Neural cell (in vitro differentiated cells): Measurements from ENCODE around the gene VPS50. TPM values are rescaled to one million over a fixed set of nuclear protein-coding genes. Genes with fewer than 3 reads are reported as not detected.

Experiments
- H2AFZ ChIP-seq: fragments of 200-600, 300-800 bp; sonication (generic), shearing (Covaris generic); 2 replicates; pipeline ENCODE4 v1.6.0; 2014; ENCODE audit warnings: low read depth, mild to moderate bottlenecking, antibody characterized with exemption, low read length, moderate library complexity
- H3F3A ChIP-seq: fragments of 200-600 bp; shearing (Covaris generic); 2 replicates; pipeline ENCODE4 v1.6.1; 2016; ENCODE audit warnings: mild to moderate bottlenecking, moderate library complexity, mixed read lengths, antibody characterized with exemption, low read length; ENCODE audit not compliant: insufficient read depth, poor library complexity, severe bottlenecking
- H3K27ac ChIP-seq: fragments of 200-600, 300-800 bp; sonication (generic), shearing (Covaris generic); 2 replicates; pipeline ENCODE4 v1.5.1; 2014; ENCODE audit warnings: mild to moderate bottlenecking, low read length, moderate library complexity
- H3K27me3 ChIP-seq: fragments of 300-800, 200-600 bp; sonication (generic), shearing (Covaris generic); 2 replicates; pipeline ENCODE4 v1.6.0; 2014; ENCODE audit warnings: mild to moderate bottlenecking, low read depth, low read length, moderate library complexity; ENCODE audit not compliant: insufficient read depth
- H3K36me3 ChIP-seq: fragments of 300-800, 200-600 bp; sonication (generic), shearing (Covaris generic); 2 replicates; pipeline ENCODE4 v1.5.1; 2014; ENCODE audit warnings: mild to moderate bottlenecking, antibody characterized with exemption, low read length, moderate library complexity; ENCODE audit not compliant: insufficient read depth
- H3K4me2 ChIP-seq: fragments of 300-800, 200-600 bp; sonication (generic), shearing (Covaris generic); 2 replicates; pipeline ENCODE4 v1.6.0; 2014; ENCODE audit warnings: mild to moderate bottlenecking, low read length
- H3K4me3 ChIP-seq: fragments of 300-800, 200-600 bp; sonication (generic), shearing (Covaris generic); 2 replicates; pipeline ENCODE4 v1.5.1; 2014; ENCODE audit warnings: mild to moderate bottlenecking, low read length, moderate library complexity
- H3K79me2 ChIP-seq: fragments of 200-600 bp; shearing (Covaris generic); replicated peaks from 2 replicates; pipeline ENCODE4 v1.6.0; 2014; ENCODE audit warnings: mild to moderate bottlenecking, low read length, moderate library complexity; ENCODE audit not compliant: insufficient read depth
- H3K9ac ChIP-seq: fragments of 300-800, 200-600 bp; sonication (generic), shearing (Covaris generic); 2 replicates; pipeline ENCODE4 v1.6.1; 2016; ENCODE audit warnings: mild to moderate bottlenecking, low read length, mixed read lengths
- H3K9me2 ChIP-seq: fragments of 200-600 bp; shearing (Covaris generic); 2 replicates; pipeline ENCODE4 v1.6.1; 2016; ENCODE audit warnings: mild to moderate bottlenecking, low read length, mixed read lengths; ENCODE audit not compliant: insufficient read depth
- H3K9me3 ChIP-seq: fragments of 200-600, 300-800 bp; sonication (generic), shearing (Covaris generic); 2 replicates; pipeline ENCODE4 v1.6.1; 2016; ENCODE audit warnings: mild to moderate bottlenecking, mixed run types, low read length, moderate library complexity, mixed read lengths
- H4K20me1 ChIP-seq: fragments of 200-600 bp; shearing (Covaris generic); 2 replicates; pipeline ENCODE4 v1.6.1; 2016; ENCODE audit warnings: mild to moderate bottlenecking, mixed run types; ENCODE audit not compliant: insufficient read depth
- EP300 ChIP-seq: fragments of 450-650 bp; conservative IDR thresholded peaks from 2 replicates; pipeline ENCODE4 v1.6.1; 2014; ENCODE audit warnings: antibody characterized with exemption, mild to moderate bottlenecking, moderate library complexity; ENCODE audit not compliant: poor library complexity, severe bottlenecking
- EZH2 ChIP-seq: fragments of 200-600, 300-800 bp; shearing (Covaris generic), sonication (generic); IDR thresholded peaks from 2 replicates; pipeline ENCODE4 v1.6.1; 2014; ENCODE audit warnings: antibody characterized with exemption, low read length, borderline replicate concordance, mild to moderate bottlenecking; ENCODE audit not compliant: insufficient read depth, poor library complexity, severe bottlenecking
- MXI1 ChIP-seq: fragments of 450-650 bp; conservative IDR thresholded peaks from 2 replicates; pipeline ENCODE4 v1.6.1; 2014; ENCODE audit warnings: antibody characterized with exemption, mild to moderate bottlenecking; ENCODE audit not compliant: poor library complexity, severe bottlenecking
- POLR2AphosphoS5 ChIP-seq: IDR thresholded peaks from 2 replicates; pipeline ENCODE4 v1.6.1; 2012
- RAD21 ChIP-seq: fragments of 450-650 bp; conservative IDR thresholded peaks from 2 replicates; pipeline ENCODE4 v1.6.1; 2014; ENCODE audit warnings: antibody characterized with exemption, mild to moderate bottlenecking, moderate library complexity
- SMC3 ChIP-seq: fragments of 450-650 bp; conservative IDR thresholded peaks from 2 replicates; pipeline ENCODE4 v1.6.1; 2014; ENCODE audit warnings: antibody characterized with exemption, mild to moderate bottlenecking, moderate library complexity; ENCODE audit not compliant: poor library complexity
- TAF1 ChIP-seq: IDR thresholded peaks from 2 replicates; pipeline ENCODE4 v1.6.1; 2012; ENCODE audit warnings: low read depth
- polyA plus RNA-seq: library from polyadenylated mRNA; depleted of rRNA; stranded (reverse); fragments of >200 nt; gene quantifications from 2 replicates; pipeline ENCODE4 v1.2.3, GENCODE V29; 2014
- TF ChIP-seq, protein P1 (sequence below): IDR thresholded peaks from 2 replicates; pipeline ENCODE4 v1.6.1; 2012; ENCODE audit warnings: borderline replicate concordance
- TF ChIP-seq, protein P2 (sequence below): fragments of 450-650 bp; IDR thresholded peaks from 2 replicates; pipeline ENCODE4 v1.5.1; 2014; ENCODE audit warnings: antibody characterized with exemption, mild to moderate bottlenecking, moderate library complexity; ENCODE audit not compliant: poor library complexity, severe bottlenecking

The VPS50 gene
- polyA plus RNA-seq, 1 donor from 2014 or later = 58.2 TPM

DNA sequence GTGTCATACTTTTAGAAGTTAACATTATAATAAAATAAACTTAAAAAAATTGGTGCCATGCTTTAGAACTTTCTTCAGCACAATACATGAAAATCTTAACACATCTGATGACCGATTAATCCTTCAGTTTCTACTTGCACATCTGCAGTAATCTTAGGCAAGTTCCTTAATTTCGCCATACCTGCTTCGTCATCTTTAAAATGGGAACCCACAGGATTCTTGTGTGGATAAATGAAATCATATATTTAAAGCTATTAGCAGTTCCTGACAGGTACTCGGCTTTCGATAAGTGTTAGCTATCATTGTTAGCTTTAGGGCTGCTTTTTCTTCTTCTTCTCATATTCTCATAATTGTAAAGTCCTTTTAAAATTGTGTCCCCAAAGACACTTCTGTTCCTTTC, 907 bp upstream of the VPS50 start:
- Histone ChIP-seq H3K9me3 (no peaks in the 10 kb centered on the region), H4K20me1 (no peaks in the 10 kb centered on the region), H3K36me3 (no peaks in the 10 kb centered on the region), H3K4me3 (peak overlapping the region; percentile 80), H3K27ac (no peak overlapping the region), H3K4me2 (peak overlapping the region; percentile 71), H2AFZ (peak overlapping the region; percentile 83), H3K9me2 (no peaks in the 10 kb centered on the region), H3K79me2 (peaks cover 27% of the 10 kb centered on the region), H3K27me3 (peaks cover 9% of the 10 kb centered on the region), H3F3A (no peaks in the 10 kb centered on the region), H3K9ac (peak overlapping the region; percentile 76)
- TF ChIP-seq EZH2 (no peak), MXI1 (no peak), TAF1 (no peak), EP300 (no peak), RAD21 (no peak), SMC3 (no peak), POLR2AphosphoS5 (no peak)
- TF ChIP-seq, protein P1, sequence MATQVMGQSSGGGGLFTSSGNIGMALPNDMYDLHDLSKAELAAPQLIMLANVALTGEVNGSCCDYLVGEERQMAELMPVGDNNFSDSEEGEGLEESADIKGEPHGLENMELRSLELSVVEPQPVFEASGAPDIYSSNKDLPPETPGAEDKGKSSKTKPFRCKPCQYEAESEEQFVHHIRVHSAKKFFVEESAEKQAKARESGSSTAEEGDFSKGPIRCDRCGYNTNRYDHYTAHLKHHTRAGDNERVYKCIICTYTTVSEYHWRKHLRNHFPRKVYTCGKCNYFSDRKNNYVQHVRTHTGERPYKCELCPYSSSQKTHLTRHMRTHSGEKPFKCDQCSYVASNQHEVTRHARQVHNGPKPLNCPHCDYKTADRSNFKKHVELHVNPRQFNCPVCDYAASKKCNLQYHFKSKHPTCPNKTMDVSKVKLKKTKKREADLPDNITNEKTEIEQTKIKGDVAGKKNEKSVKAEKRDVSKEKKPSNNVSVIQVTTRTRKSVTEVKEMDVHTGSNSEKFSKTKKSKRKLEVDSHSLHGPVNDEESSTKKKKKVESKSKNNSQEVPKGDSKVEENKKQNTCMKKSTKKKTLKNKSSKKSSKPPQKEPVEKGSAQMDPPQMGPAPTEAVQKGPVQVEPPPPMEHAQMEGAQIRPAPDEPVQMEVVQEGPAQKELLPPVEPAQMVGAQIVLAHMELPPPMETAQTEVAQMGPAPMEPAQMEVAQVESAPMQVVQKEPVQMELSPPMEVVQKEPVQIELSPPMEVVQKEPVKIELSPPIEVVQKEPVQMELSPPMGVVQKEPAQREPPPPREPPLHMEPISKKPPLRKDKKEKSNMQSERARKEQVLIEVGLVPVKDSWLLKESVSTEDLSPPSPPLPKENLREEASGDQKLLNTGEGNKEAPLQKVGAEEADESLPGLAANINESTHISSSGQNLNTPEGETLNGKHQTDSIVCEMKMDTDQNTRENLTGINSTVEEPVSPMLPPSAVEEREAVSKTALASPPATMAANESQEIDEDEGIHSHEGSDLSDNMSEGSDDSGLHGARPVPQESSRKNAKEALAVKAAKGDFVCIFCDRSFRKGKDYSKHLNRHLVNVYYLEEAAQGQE = no peak
- TF ChIP-seq, protein P2, sequence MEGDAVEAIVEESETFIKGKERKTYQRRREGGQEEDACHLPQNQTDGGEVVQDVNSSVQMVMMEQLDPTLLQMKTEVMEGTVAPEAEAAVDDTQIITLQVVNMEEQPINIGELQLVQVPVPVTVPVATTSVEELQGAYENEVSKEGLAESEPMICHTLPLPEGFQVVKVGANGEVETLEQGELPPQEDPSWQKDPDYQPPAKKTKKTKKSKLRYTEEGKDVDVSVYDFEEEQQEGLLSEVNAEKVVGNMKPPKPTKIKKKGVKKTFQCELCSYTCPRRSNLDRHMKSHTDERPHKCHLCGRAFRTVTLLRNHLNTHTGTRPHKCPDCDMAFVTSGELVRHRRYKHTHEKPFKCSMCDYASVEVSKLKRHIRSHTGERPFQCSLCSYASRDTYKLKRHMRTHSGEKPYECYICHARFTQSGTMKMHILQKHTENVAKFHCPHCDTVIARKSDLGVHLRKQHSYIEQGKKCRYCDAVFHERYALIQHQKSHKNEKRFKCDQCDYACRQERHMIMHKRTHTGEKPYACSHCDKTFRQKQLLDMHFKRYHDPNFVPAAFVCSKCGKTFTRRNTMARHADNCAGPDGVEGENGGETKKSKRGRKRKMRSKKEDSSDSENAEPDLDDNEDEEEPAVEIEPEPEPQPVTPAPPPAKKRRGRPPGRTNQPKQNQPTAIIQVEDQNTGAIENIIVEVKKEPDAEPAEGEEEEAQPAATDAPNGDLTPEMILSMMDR = no peak

DNA sequence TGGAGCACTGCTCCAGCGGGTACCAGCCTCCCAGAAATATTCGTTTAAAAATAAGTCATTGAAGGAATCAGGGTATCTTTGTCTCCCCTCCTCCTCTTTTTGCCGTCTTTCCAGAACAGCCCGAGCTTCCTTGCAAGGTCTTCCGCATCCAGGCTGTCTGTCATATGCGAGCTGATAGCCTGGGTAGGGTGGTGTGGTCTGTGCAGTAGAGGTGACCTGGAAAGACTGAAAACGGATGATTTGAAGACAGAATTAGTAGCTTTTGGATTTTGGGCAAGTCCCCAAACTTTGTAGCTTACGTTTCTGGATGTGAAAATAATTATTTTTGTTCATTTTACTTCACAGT, 480 bp downstream of the VPS50 start:
- Histone ChIP-seq H3K79me2 (peaks cover 27% of the 10 kb centered on the region), H3F3A (no peaks in the 10 kb centered on the region), H3K9me2 (no peaks in the 10 kb centered on the region), H3K27me3 (peaks cover 9% of the 10 kb centered on the region), H3K27ac (peak overlapping the region; percentile 65), H4K20me1 (no peaks in the 10 kb centered on the region), H3K4me2 (peak overlapping the region; percentile 83), H3K36me3 (no peaks in the 10 kb centered on the region), H3K4me3 (peak overlapping the region; percentile 80), H3K9me3 (no peaks in the 10 kb centered on the region), H3K9ac (peak overlapping the region; percentile 76), H2AFZ (peak overlapping the region; percentile 89)
- no peak for TF ChIP-seq TAF1

DNA sequence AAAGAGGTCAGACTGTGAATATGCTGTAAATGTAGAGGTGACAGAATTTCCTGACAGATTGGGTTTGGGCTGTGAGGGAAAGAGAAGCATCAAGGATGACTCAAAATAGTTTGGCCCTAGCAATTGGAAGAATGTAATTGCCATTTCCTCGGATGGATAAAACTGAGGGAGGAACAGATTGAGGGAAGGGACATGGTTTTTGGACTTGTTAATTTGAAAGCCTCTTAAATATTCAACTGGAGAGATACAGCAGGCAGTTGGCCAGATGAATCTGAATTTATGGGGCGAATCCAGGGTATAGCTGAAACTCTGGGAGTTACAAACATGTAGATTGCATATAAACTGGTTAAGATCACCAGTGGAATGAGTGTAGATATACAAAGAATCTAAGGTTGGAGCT, 3.4 kb downstream of the VPS50 start:
- H3K27ac ChIP-seq = no peak overlapping the region
- H3K4me3 ChIP-seq = no peak overlapping the region
- no peaks in the 10 kb centered on the region for H4K20me1 ChIP-seq
- H3K9ac ChIP-seq = no peak overlapping the region
- H3K79me2 ChIP-seq = peaks cover 48% of the 10 kb centered on the region
- no peak overlapping the region for H3K4me2 ChIP-seq
- no peaks in the 10 kb centered on the region for H3K9me2 ChIP-seq
- peaks cover 4% of the 10 kb centered on the region for H3K27me3 ChIP-seq
- H3K9me3 ChIP-seq = no peaks in the 10 kb centered on the region
- H3F3A ChIP-seq = no peaks in the 10 kb centered on the region
- H2AFZ ChIP-seq = no peak overlapping the region
- TF ChIP-seq RAD21 = no peak
- TF ChIP-seq EP300 = no peak
- TF ChIP-seq, protein P2 = no peak
- no peak for TF ChIP-seq TAF1
- no peak for TF ChIP-seq EZH2
- TF ChIP-seq SMC3 = no peak
- no peaks in the 10 kb centered on the region for H3K36me3 ChIP-seq
